Mesodermal cell (in vitro differentiated cells): Measurements from ENCODE around the gene LIMS2.

Source experiments
- H3K27ac ChIP-seq: 2 replicates; pipeline ENCODE4 v1.7.0; 2013; ENCODE audit warnings: mild to moderate bottlenecking, low read depth, low read length, moderate library complexity; ENCODE audit not compliant: severe bottlenecking
- H3K36me3 ChIP-seq: 2 replicates; pipeline ENCODE4 v1.7.1; 2013; ENCODE audit warnings: mild to moderate bottlenecking, low read length, moderate library complexity; ENCODE audit not compliant: control insufficient read depth, insufficient read depth
- H3K4me1 ChIP-seq: one replicate; pipeline ENCODE4 v1.7.1; 2013; ENCODE audit warnings: mild to moderate bottlenecking, low read length; ENCODE audit not compliant: insufficient read depth, control insufficient read depth, poor library complexity, severe bottlenecking
- H3K4me3 ChIP-seq: 2 replicates; pipeline ENCODE4 v1.7.0; 2013; ENCODE audit warnings: low read length, control low read depth, mild to moderate bottlenecking; ENCODE audit not compliant: insufficient read depth, poor library complexity, severe bottlenecking; ENCODE audit errors: extremely low read depth
- H3K9me3 ChIP-seq: 2 replicates; pipeline ENCODE4 v1.7.1; 2013; ENCODE audit warnings: mild to moderate bottlenecking, low read length, moderate library complexity; ENCODE audit not compliant: control insufficient read depth
- WGBS, 2 experiments: methylation state at CpG; one replicate each; pipeline ENCODE4 v1.1.5; 2013; ENCODE audit warnings: missing lambda C conversion rate in 2 of 2; ENCODE audit not compliant: insufficient coverage in 2 of 2; 5-methylcytosine and 5-hydroxymethylcytosine counted together

Gene LIMS2

DNA sequence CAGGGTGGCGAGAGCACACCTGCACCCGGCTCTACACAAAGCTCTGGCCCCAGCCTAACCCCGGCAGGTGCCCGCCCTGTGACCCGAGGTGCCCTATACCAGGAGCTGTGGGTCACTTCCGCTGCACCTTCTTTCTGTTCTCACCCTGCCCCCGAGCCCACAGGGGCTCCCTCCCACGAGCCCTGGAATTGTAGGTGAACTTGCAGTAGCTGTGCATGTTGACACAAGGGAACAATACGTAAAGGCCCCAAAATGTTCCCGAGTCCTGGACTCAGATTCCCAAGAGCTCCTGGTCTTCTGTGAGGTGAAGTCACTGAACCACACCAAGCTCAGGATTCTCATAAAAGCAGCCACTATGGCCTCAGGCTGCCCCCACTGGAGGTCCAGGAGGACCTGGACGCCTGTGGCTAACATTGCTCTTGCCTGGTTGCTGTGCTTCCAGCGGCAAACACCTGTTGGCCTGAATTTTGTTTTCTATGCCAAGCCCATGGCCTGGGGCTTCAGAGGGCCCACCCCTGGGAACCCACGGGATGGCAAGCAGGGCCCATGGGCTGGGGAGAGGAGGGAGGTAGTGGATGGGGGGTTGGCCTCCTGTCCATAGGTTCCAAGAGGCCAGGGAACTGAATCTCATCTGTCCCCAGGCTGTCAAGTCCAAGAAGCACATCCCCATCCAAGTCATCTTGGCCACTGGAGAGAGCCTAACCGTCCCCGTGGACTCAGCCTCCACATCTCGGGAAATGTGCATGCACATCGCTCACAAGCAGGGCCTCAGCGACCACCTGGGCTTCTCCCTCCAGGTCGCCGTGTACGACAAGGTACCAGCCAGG, 52.6 kb downstream of the LIMS2 start:
- no peaks in the 10 kb centered on the region for H3K36me3 ChIP-seq
- WGBS, 2 experiments = 88% methylated on average over 18 to 20 of the region's 21 CpGs
- peaks cover 7% of the 10 kb centered on the region for H3K4me1 ChIP-seq

DNA sequence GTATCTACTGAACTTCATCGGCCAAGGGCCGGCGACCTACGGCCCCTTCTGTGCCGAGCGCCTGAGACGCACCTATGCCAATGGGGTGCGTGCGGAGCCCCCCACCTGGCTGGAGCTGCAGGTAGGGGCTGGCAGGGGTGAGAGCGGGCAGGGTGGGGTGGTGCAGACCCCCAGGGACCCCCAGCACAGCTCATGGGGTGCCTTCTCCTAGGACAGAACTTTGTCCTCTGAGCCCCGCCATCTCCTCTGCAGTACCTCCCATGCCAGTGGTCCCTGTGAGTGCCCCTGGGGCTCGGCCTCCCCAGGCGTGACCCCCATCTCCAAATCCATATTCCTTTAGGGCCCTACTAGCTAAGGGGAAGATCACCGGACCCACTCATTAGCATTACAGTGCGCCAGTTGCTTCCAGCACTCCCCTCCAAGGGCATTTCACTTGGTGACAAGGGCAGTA, 53.3 kb downstream of the LIMS2 start:
- 94 to 96% methylated on average over 7 to 14 of the region's 15 CpGs for WGBS, 2 experiments
- H3K4me1 ChIP-seq = peaks cover 7% of the 10 kb centered on the region

More for the DNA sequence above, 52.6 kb downstream of the LIMS2 start:
- Histone ChIP-seq H3K4me3 (no peak overlapping the region), H3K27ac (no peak overlapping the region), H3K9me3 (no peaks in the 10 kb centered on the region)

DNA sequence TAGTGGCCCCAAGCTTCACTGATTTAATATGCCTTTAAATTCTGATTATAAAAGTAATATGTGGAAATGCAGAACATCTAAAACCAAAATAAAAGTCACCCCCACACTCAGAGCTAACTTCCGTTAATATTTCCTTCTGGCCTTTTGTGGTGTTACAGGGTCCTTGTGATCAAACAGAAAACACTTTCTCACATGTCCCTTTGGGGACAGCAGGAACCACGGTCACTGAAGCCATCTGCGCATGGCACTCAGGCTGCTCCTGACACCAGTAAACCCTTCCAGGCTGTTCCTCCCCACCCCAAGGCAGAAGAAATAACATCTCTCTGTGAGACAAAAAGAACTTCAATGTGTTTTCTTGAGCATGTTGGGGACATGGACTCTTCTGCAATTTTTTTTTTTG, 54.5 kb downstream of the LIMS2 start:
- no CpG with 5 or more reads among the region's 3 CpGs for WGBS, 2 experiments
- no peak overlapping the region for H3K27ac ChIP-seq
- no peaks in the 10 kb centered on the region for H3K36me3 ChIP-seq
- no peaks in the 10 kb centered on the region for H3K9me3 ChIP-seq
- no peak overlapping the region for H3K4me3 ChIP-seq
- peaks cover 10% of the 10 kb centered on the region for H3K4me1 ChIP-seq

More for the DNA sequence above, 53.3 kb downstream of the LIMS2 start:
- Histone ChIP-seq H3K9me3 (no peaks in the 10 kb centered on the region), H3K4me3 (no peak overlapping the region), H3K27ac (no peak overlapping the region), H3K36me3 (no peaks in the 10 kb centered on the region)

DNA sequence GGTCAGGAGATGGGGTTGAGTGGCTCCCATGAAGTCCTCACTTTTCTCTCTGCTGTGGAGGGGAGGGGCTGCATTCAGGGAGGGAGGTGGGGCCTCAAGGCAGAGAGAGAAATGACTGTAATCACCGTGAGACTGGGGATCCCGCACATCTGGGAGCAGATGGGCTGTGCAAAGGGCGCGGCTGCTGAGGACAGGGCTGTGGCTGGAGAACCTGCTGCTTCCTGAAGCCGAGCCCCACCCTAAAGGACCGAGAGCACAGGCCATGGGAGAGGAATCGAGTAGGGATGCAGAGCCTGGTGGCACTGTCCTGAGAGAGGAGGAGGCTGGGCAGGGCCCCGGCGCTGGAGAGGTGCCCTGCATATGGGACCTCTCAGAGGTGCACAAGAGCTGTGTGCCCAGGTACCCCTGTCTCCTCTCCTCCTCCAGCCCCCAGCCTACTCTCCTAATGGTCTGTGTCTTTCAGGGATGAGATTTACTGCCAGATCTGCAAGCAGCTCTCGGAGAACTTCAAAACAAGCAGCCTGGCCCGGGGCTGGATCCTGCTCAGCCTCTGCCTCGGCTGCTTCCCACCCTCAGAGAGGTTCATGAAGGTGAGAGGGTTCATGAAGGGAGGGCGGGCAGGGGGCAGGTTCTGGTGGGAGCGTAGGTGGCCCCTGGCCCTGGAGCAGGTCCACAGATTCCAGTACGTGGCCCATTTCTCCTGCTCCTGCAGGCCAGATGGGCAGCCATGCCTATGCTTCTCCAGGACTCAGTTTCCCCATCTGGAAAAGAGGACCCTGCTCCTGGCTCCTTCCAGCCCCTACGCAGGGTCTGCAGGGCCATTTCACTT, 55.2 kb downstream of the LIMS2 start:
- Histone ChIP-seq H3K4me3 (no peak overlapping the region), H3K27ac (no peak overlapping the region), H3K9me3 (no peaks in the 10 kb centered on the region), H3K4me1 (peaks cover 15% of the 10 kb centered on the region), H3K36me3 (no peaks in the 10 kb centered on the region)
- 87 to 91% methylated on average over 15 of the region's 16 CpGs for WGBS, 2 experiments

DNA sequence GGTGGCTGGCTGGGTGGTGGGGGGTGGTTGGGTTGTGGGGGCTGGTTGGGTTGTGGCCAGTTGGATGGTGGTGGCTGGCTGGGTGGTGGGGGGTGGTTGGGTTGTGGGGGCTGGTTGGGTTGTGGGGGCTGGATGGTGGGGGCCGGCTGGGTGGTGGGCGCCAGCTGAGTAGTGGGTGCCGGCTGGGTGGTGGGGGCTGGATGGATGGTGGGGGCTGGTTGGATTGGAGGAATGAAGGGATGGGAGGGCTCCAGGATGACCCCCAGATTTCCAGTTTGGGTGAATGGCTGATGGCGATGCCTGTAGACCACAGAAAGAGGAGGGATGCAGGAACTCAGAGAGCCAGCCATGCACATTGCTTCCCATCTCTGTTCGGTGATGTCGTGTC, 56.1 kb downstream of the LIMS2 start:
- Histone ChIP-seq H3K4me1 (peaks cover 23% of the 10 kb centered on the region), H3K27ac (no peak overlapping the region), H3K4me3 (no peak overlapping the region), H3K9me3 (no peaks in the 10 kb centered on the region), H3K36me3 (no peaks in the 10 kb centered on the region)
- WGBS, 2 experiments = 86 to 100% methylated on average over 1 to 3 of the region's 6 CpGs

DNA sequence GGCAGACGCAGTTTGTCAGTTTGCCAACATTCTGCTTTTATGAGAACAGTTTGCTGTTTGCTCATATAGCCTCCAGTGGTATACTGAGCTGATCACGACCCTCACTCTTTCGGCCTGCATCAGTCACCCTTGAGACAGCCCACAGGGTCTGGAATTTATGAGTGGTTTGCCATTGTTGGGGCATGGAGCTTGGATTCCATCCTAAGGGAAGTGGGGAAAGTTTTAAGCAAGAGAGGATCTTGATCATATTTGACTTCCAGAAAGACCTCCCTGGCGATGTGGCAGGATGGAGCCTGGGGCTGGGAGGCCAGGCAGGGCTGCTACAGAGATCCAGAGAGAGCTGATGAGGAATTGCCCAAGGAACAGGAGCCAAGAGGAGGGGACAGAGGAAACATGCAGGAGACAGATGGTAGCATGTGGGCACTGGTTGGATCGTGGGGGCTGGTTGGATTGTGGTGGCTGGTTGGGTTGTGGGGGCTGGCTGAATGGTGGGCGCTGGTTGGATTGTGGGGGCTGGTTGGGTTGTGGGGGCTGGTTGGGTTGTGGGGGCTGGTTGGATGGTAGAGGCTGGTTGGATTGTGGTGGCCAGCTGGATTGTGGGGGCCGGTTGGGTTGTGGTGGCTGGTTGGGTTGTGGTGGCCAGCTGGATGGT, 56.7 kb downstream of the LIMS2 start:
- Histone ChIP-seq H3K36me3 (no peaks in the 10 kb centered on the region), H3K9me3 (peaks cover 3% of the 10 kb centered on the region), H3K4me1 (peaks cover 18% of the 10 kb centered on the region), H3K27ac (no peak overlapping the region), H3K4me3 (no peak overlapping the region)
- 71 to 76% methylated on average over 5 to 6 of the region's 7 CpGs for WGBS, 2 experiments

DNA sequence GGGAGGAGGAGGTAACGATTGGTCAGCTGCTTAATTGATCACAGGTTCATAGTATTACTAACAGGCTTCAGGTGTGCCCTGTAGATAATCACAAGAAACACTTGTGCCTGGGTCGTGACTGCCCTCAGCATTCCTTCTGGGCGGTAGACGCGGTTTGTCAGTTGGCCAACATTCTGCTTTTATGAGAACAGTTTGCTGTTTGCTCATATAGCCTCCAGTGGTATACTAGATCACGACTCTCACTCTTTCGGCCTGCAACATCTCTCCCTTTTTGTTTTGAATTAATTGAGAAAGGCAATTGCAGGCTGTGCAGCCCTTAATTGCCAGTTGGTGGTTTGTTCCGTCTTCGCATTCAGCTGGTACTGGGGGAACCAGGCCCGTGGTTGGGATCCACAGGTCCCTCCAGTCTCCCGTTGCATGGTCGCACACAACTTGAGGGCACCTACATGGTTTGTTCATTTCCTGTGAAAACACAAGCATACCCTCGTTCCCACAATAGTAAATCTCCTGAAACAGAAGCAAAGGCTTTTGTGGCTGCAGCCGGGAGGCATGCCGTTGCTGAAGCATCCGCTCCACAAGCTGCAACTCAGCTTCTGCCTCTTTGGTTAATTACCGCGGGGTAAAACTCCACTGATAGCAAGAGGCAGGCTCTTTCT, 59.7 kb downstream of the LIMS2 start:
- 91 to 92% methylated on average over 17 of the region's 18 CpGs for WGBS, 2 experiments
- H3K4me1 ChIP-seq = peaks cover 17% of the 10 kb centered on the region
- H3K36me3 ChIP-seq = no peaks in the 10 kb centered on the region
- no peak overlapping the region for H3K4me3 ChIP-seq
- peaks cover 6% of the 10 kb centered on the region for H3K9me3 ChIP-seq
- no peak overlapping the region for H3K27ac ChIP-seq

DNA sequence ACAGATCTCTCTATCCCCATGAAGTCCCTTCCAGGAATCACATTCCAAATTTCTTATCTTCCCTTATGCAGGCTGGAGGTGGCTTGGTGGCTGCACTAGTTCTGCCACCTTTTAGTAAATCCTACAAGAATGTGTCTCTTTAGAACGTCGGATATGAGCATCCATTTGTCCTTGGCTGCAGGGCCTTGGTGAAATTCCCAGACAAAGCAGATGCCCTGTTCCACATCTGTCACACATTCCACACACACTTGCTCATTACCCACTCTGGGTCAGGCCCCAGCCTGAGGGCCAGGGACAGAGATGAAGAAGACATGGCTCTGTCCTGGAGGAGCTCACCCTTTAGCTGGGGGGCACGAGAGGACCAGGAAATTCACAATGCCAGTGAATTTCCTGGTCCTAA, 60.6 kb downstream of the LIMS2 start:
- Histone ChIP-seq H3K36me3 (no peaks in the 10 kb centered on the region), H3K9me3 (peaks cover 6% of the 10 kb centered on the region), H3K4me1 (peaks cover 17% of the 10 kb centered on the region), H3K27ac (no peak overlapping the region), H3K4me3 (no peak overlapping the region)
- WGBS, 2 experiments = 82 to 97% methylated on average over 3 of the region's 3 CpGs

DNA sequence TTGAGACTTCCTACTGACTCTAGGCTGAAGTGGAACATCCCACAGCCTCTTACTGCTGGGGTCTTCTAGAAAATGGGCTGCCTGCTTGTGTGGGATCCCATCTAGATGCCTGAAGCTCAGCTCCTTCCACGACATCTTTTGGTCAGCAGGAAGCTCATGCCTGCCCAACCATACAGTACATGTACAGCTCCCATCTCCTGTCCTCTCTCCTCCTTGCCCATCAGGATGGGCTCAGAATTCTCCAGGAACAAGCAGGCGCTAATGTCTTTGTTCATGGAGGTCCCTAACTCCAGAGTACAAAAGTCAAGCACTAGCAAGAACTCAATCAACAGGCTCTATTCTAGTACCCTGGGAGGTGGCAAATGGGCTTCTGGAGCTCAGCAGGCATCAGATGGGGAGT, 61.1 kb downstream of the LIMS2 start:
- Histone ChIP-seq H3K27ac (no peak overlapping the region), H3K4me3 (no peak overlapping the region), H3K9me3 (peaks cover 6% of the 10 kb centered on the region), H3K36me3 (no peaks in the 10 kb centered on the region), H3K4me1 (peaks cover 17% of the 10 kb centered on the region)
- WGBS, 2 experiments = 82 to 89% methylated on average over 1 to 2 of the region's 2 CpGs

DNA sequence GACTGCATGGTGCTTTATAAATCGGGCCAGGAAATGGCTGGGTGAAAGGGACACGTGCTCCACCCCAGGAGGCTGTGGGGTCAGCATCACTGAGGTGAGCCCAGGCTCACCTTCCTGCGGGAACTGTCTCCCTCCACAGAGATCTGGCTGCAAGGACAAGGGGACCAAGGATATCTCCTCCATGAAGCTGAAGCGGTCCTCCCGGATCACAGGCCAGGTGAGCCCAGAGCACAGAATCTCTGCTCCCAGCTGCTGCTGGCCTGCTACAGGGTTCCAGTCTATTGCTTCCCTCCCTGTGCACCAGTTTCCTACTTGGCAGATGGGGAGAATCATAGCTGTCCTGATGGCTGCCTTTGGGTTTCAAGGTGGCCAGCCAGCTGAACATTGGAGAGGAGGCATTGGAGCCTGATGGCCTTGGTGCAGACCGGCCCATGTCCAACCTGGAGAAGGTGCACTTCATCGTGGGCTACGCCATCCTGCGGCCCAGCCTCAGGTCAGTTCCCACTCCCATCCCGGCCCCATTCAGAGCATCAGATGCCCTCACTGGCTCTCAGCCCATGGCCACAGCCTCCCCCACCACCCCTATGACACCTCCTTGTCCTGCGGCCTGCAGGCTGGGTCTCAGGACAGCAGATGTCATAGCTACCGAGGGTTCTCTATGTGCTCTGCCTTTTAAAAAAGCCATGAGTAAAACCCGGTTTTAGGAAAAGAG, 63.1 kb downstream of the LIMS2 start:
- H3K9me3 ChIP-seq = peaks cover 6% of the 10 kb centered on the region
- no peak overlapping the region for H3K4me3 ChIP-seq
- H3K27ac ChIP-seq = no peak overlapping the region
- no peaks in the 10 kb centered on the region for H3K36me3 ChIP-seq
- WGBS, 2 experiments = 81 to 86% methylated on average over 12 to 13 of the region's 13 CpGs
- peaks cover 17% of the 10 kb centered on the region for H3K4me1 ChIP-seq
